ENCODE measurements around the gene NAALADL2.
"Not testable (repeated sequence)": the region's sequence is repeated elsewhere in the genome, so short reads cannot be mapped to it uniquely, and the experiment has no call there.

NAALADL2 gene

DNA sequence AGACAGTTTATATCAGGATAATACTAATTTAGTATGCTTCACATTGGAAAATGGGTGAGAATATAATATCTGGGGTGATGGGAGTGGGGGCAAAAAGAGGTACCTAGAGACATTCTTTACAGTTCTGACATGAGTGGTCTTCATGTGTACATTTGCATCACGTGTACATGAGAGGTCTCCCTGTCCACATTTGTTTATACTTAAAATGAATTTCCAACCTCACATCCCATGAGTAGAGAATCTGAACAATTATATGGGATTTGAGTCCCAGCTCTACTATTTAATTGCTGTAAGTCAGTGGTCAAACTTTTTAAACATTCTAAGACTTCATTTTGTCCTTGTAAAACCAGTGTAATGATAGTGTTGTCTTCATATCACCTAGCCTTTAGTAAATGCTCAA is 408.4 kb downstream of the NAALADL2 start:
- H3K18ac ChIP-seq (ENCODE audit: low read length): no peak overlapping the region
- H3K27ac ChIP-seq (ENCODE audit: low read depth, low read length): no peak overlapping the region
- no peak overlapping the region for H4K8ac ChIP-seq (ENCODE audit: low read depth, low read length)
- H3K4ac ChIP-seq (ENCODE audit: low read depth, low read length): no peak overlapping the region
- no peaks in the 10 kb centered on the region for H3K4me1 ChIP-seq (ENCODE audit: control insufficient read depth, low read depth, low read length)
- H3K79me1 ChIP-seq (ENCODE audit: low read length): no peaks in the 10 kb centered on the region
- H3K79me2 ChIP-seq (ENCODE audit: control insufficient read depth, insufficient read depth, low read length): no peaks in the 10 kb centered on the region
- no peak overlapping the region for H3K4me2 ChIP-seq (ENCODE audit: low read length)
- no peaks in the 10 kb centered on the region for H3K36me3 ChIP-seq (ENCODE audit: control insufficient read depth, insufficient read depth, low read length)
- no peak overlapping the region for H2BK120ac ChIP-seq (ENCODE audit: low read depth, low read length)
- no peaks in the 10 kb centered on the region for H3K27me3 ChIP-seq (ENCODE audit: insufficient read depth, low read length, poor library complexity)
- H3K9ac ChIP-seq (ENCODE audit: low read length): no peak overlapping the region
- H3K56ac ChIP-seq (ENCODE audit: low read length): no peak overlapping the region
- no CpG with 5 or more reads among the region's 1 CpG for WGBS (ENCODE audit: extremely low coverage, insufficient coverage, low lambda C conversion rate)
- H2BK15ac ChIP-seq (replicated peaks; ENCODE audit: low read depth): no peak overlapping the region
- no peak overlapping the region for H3K23ac ChIP-seq (ENCODE audit: low read length)
- DNase-seq: no peak
- H3K4me3 ChIP-seq (ENCODE audit: low read length): no peak overlapping the region
- no peak overlapping the region for H2AK5ac ChIP-seq (ENCODE audit: low read length)
- no peak overlapping the region for H2BK5ac ChIP-seq (ENCODE audit: low read length)
- no peak overlapping the region for H4K5ac ChIP-seq (ENCODE audit: low read length)

- H3K4me2 ChIP-seq (ENCODE audit: low read length): no peak overlapping the region
- H3K4me1 ChIP-seq (ENCODE audit: control insufficient read depth, low read depth, low read length): no peaks in the 10 kb centered on the region
- H3K4ac ChIP-seq (ENCODE audit: low read depth, low read length): no peak overlapping the region
- no peak overlapping the region for H2BK120ac ChIP-seq (ENCODE audit: low read depth, low read length)
- H3K23ac ChIP-seq (ENCODE audit: low read length): no peak overlapping the region
- H2BK15ac ChIP-seq (replicated peaks; ENCODE audit: low read depth): no peak overlapping the region
- H2BK5ac ChIP-seq (ENCODE audit: low read length): no peak overlapping the region
- H3K79me2 ChIP-seq (ENCODE audit: control insufficient read depth, insufficient read depth, low read length): no peaks in the 10 kb centered on the region
- no peak overlapping the region for H3K56ac ChIP-seq (ENCODE audit: low read length)
- no peak for DNase-seq
- H3K18ac ChIP-seq (ENCODE audit: low read length): no peak overlapping the region
- no CpG with 5 or more reads among the region's 9 CpGs for WGBS (ENCODE audit: extremely low coverage, insufficient coverage, low lambda C conversion rate)
- H3K27ac ChIP-seq (ENCODE audit: low read depth, low read length): no peak overlapping the region
- no peak overlapping the region for H2AK5ac ChIP-seq (ENCODE audit: low read length)
- no peaks in the 10 kb centered on the region for H3K27me3 ChIP-seq (ENCODE audit: insufficient read depth, low read length, poor library complexity)
- H4K5ac ChIP-seq (ENCODE audit: low read length): no peak overlapping the region
- no peak overlapping the region for H3K9ac ChIP-seq (ENCODE audit: low read length)
- H4K8ac ChIP-seq (ENCODE audit: low read depth, low read length): no peak overlapping the region
- H3K36me3 ChIP-seq (ENCODE audit: control insufficient read depth, insufficient read depth, low read length): no peaks in the 10 kb centered on the region
- H3K79me1 ChIP-seq (ENCODE audit: low read length): no peaks in the 10 kb centered on the region
- H3K4me3 ChIP-seq (ENCODE audit: low read length): no peak overlapping the region
Observed at GRCh38 chr3:175269394-175269793, 410.3 kb downstream of the NAALADL2 start.

GRCh38 chr3:175270198-175270837 is 411.2 kb downstream of the NAALADL2 start:
- no peak overlapping the region for H3K4me3 ChIP-seq (ENCODE audit: low read length)
- H2BK15ac ChIP-seq (replicated peaks; ENCODE audit: low read depth): no peak overlapping the region
- no peak overlapping the region for H3K4me2 ChIP-seq (ENCODE audit: low read length)
- H4K8ac ChIP-seq (ENCODE audit: low read depth, low read length): no peak overlapping the region
- no peak overlapping the region for H2BK5ac ChIP-seq (ENCODE audit: low read length)
- H3K27me3 ChIP-seq (ENCODE audit: insufficient read depth, low read length, poor library complexity): no peaks in the 10 kb centered on the region
- no peak overlapping the region for H2BK120ac ChIP-seq (ENCODE audit: low read depth, low read length)
- H3K27ac ChIP-seq (ENCODE audit: low read depth, low read length): no peak overlapping the region
- H3K4me1 ChIP-seq (ENCODE audit: control insufficient read depth, low read depth, low read length): no peaks in the 10 kb centered on the region
- no peak overlapping the region for H2AK5ac ChIP-seq (ENCODE audit: low read length)
- WGBS (ENCODE audit: extremely low coverage, insufficient coverage, low lambda C conversion rate): no CpG with 5 or more reads among the region's 5 CpGs
- no peaks in the 10 kb centered on the region for H3K79me1 ChIP-seq (ENCODE audit: low read length)
- H3K79me2 ChIP-seq (ENCODE audit: control insufficient read depth, insufficient read depth, low read length): no peaks in the 10 kb centered on the region
- H3K18ac ChIP-seq (ENCODE audit: low read length): no peak overlapping the region
- peak; percentile 21 for DNase-seq
- no peak overlapping the region for H3K9ac ChIP-seq (ENCODE audit: low read length)
- no peak overlapping the region for H3K4ac ChIP-seq (ENCODE audit: low read depth, low read length)
- H3K23ac ChIP-seq (ENCODE audit: low read length): no peak overlapping the region
- H3K56ac ChIP-seq (ENCODE audit: low read length): no peak overlapping the region
- no peak overlapping the region for H4K5ac ChIP-seq (ENCODE audit: low read length)
- no peaks in the 10 kb centered on the region for H3K36me3 ChIP-seq (ENCODE audit: control insufficient read depth, insufficient read depth, low read length)

GRCh38 chr3:175270866-175271265 is 411.7 kb downstream of the NAALADL2 start:
- no peaks in the 10 kb centered on the region for H3K27me3 ChIP-seq (ENCODE audit: insufficient read depth, low read length, poor library complexity)
- H3K4me1 ChIP-seq (ENCODE audit: control insufficient read depth, low read depth, low read length): no peaks in the 10 kb centered on the region

DNA sequence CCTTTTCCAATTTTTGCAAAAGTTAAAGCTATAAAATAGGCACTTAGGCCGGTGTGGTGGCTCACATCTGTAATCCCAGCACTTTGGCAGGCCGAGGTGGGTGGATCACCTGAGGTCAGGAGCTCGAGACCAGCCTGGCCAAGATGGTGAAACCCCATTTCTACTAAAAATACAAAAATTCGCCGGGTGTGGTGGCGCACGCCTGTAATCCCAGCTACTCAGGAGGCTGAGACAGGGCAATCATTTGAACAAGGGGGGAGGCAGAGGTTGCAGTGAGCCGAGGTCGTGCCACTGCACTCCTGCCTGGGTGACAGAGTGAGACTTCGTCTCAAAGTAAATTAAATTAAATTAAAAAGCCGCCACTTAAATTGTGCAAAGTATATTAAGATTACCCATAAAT is 412.3 kb downstream of the NAALADL2 start:
- H2BK15ac ChIP-seq (replicated peaks; ENCODE audit: low read depth); H3K4me1 ChIP-seq (ENCODE audit: control insufficient read depth, low read depth, low read length); H2BK120ac ChIP-seq (ENCODE audit: low read depth, low read length); H3K27me3 ChIP-seq (ENCODE audit: insufficient read depth, low read length, poor library complexity); H4K5ac ChIP-seq (ENCODE audit: low read length); H3K27ac ChIP-seq (ENCODE audit: low read depth, low read length); H3K79me2 ChIP-seq (ENCODE audit: control insufficient read depth, insufficient read depth, low read length); DNase-seq; H2BK5ac ChIP-seq (ENCODE audit: low read length); H3K18ac ChIP-seq (ENCODE audit: low read length); H3K56ac ChIP-seq (ENCODE audit: low read length); H3K23ac ChIP-seq (ENCODE audit: low read length); H3K79me1 ChIP-seq (ENCODE audit: low read length); H2AK5ac ChIP-seq (ENCODE audit: low read length); H4K8ac ChIP-seq (ENCODE audit: low read depth, low read length); H3K4ac ChIP-seq (ENCODE audit: low read depth, low read length); H3K4me2 ChIP-seq (ENCODE audit: low read length); H3K36me3 ChIP-seq (ENCODE audit: control insufficient read depth, insufficient read depth, low read length); H3K9ac ChIP-seq (ENCODE audit: low read length); H3K4me3 ChIP-seq (ENCODE audit: low read length): not testable (repeated sequence)
- no CpG with 5 or more reads among the region's 11 CpGs for WGBS (ENCODE audit: extremely low coverage, insufficient coverage, low lambda C conversion rate)

More at GRCh38 chr3:175270866-175271265, 411.7 kb downstream of the NAALADL2 start:
- H2BK120ac ChIP-seq (ENCODE audit: low read depth, low read length): no peak overlapping the region
- no peak overlapping the region for H3K18ac ChIP-seq (ENCODE audit: low read length)
- H3K9ac ChIP-seq (ENCODE audit: low read length): no peak overlapping the region
- H3K36me3 ChIP-seq (ENCODE audit: control insufficient read depth, insufficient read depth, low read length): no peaks in the 10 kb centered on the region
- no peak overlapping the region for H3K27ac ChIP-seq (ENCODE audit: low read depth, low read length)
- no peak for DNase-seq
- no peak overlapping the region for H4K8ac ChIP-seq (ENCODE audit: low read depth, low read length)
- no peaks in the 10 kb centered on the region for H3K79me2 ChIP-seq (ENCODE audit: control insufficient read depth, insufficient read depth, low read length)
- no peak overlapping the region for H3K4me3 ChIP-seq (ENCODE audit: low read length)
- no peak overlapping the region for H3K56ac ChIP-seq (ENCODE audit: low read length)
- H2AK5ac ChIP-seq (ENCODE audit: low read length): no peak overlapping the region
- no peak overlapping the region for H3K23ac ChIP-seq (ENCODE audit: low read length)
- no peak overlapping the region for H3K4me2 ChIP-seq (ENCODE audit: low read length)
- no peak overlapping the region for H3K4ac ChIP-seq (ENCODE audit: low read depth, low read length)
- H4K5ac ChIP-seq (ENCODE audit: low read length): no peak overlapping the region
- H3K79me1 ChIP-seq (ENCODE audit: low read length): no peaks in the 10 kb centered on the region
- no peak overlapping the region for H2BK5ac ChIP-seq (ENCODE audit: low read length)
- H2BK15ac ChIP-seq (replicated peaks; ENCODE audit: low read depth): no peak overlapping the region

DNA sequence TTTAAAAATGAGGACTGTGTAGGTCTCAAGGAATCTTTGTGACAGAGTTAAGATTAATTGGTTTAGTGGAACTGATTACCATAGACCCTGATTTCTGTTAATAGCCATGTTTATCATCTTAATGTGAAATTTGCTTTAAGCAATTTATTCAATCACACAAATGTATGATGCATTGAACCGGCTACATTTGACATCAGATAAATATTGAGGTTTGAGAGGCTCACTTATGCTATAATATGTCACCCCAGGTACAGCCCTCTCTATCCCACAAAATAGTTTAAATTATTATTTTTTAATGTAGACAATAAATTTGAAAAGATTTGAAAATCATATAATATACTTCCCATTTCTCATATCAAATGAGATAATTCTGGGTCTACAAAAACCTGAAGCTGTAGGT is 413.3 kb downstream of the NAALADL2 start:
- no peak overlapping the region for H3K4me3 ChIP-seq (ENCODE audit: low read length)
- WGBS (ENCODE audit: extremely low coverage, insufficient coverage, low lambda C conversion rate): no CpG with 5 or more reads among the region's 1 CpG

More for the DNA sequence above, 413.3 kb downstream of the NAALADL2 start:
- Histone ChIP-seq H3K4ac (ENCODE audit: low read depth, low read length) (no peak overlapping the region), H4K8ac (ENCODE audit: low read depth, low read length) (no peak overlapping the region), H3K36me3 (ENCODE audit: control insufficient read depth, insufficient read depth, low read length) (no peaks in the 10 kb centered on the region), H4K5ac (ENCODE audit: low read length) (no peak overlapping the region), H3K9ac (ENCODE audit: low read length) (no peak overlapping the region), H3K56ac (ENCODE audit: low read length) (no peak overlapping the region), H3K27me3 (ENCODE audit: insufficient read depth, low read length, poor library complexity) (no peaks in the 10 kb centered on the region), H2BK120ac (ENCODE audit: low read depth, low read length) (no peak overlapping the region), H3K79me1 (ENCODE audit: low read length) (no peaks in the 10 kb centered on the region), H3K18ac (ENCODE audit: low read length) (no peak overlapping the region), H3K23ac (ENCODE audit: low read length) (no peak overlapping the region), H2BK5ac (ENCODE audit: low read length) (no peak overlapping the region), H2BK15ac (replicated peaks; ENCODE audit: low read depth) (no peak overlapping the region), H3K4me1 (ENCODE audit: control insufficient read depth, low read depth, low read length) (no peaks in the 10 kb centered on the region), H3K4me2 (ENCODE audit: low read length) (no peak overlapping the region), H3K27ac (ENCODE audit: low read depth, low read length) (no peak overlapping the region), H3K79me2 (ENCODE audit: control insufficient read depth, insufficient read depth, low read length) (no peaks in the 10 kb centered on the region), H2AK5ac (ENCODE audit: low read length) (no peak overlapping the region)
- no peak for DNase-seq

Measured in mesendoderm (in vitro differentiated cells).